HG03469 (cell line): Measurements from ENCODE around the gene RHBDD2.
A peak's percentile ranks its signal among the peaks of the same experiment; 100 is the strongest.
"Not testable (repeated sequence)": the region's sequence is repeated elsewhere in the genome, so short reads cannot be mapped to it uniquely, and the experiment has no call there.

Experiments
- ATAC-seq: cut with Tn5 transposase; IDR thresholded peaks from one replicate; pipeline ENCODE4 v1.9.1; 2021; ENCODE audit warnings: mild to moderate bottlenecking, moderate library complexity, moderate number of reproducible peaks; ENCODE audit not compliant: unreplicated experiment

Gene RHBDD2

DNA sequence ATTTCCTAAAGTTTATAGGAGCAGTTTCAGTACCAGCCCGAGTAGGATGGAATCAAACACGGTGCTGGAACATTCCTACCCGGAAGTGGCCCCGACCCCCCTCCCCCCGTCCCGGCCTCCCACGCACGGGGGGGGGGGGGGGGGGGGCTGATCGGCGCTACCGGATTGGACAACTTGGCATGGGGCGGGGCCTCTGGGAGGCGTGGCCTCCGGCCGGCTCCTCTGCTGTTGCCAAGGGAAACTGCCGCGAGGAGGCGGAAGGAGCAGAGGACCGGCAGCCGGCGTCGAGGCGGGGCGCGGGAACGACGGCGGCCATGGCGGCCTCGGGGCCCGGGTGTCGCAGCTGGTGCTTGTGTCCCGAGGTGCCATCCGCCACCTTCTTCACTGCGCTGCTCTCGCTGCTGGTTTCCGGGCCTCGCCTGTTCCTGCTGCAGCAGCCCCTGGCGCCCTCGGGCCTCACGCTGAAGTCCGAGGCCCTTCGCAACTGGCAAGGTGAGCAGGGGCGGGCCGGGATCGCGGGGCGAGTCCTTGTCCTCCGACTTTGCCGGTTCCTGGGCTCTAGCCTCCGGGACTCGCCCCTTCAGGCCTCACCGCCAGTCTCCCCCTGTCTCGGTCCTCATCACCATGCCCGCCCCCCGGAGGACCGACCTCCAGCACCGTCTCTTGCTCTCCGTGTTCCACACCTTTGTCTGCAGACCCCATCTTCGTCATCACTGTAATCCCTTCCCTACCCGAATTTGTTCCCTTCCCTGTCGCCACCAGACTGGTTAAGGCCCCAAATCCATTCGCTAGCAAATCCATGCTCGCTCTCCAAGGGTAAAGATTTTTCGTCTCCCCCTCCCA is at the start of gene RHBDD2:
Gene RHBDD2, plus strand, starts transcription at position 266 of the 843 bp plus-strand sequence. Its CDS starts 49 bp downstream, at position 315.
- peak; percentile 70 for ATAC-seq

DNA sequence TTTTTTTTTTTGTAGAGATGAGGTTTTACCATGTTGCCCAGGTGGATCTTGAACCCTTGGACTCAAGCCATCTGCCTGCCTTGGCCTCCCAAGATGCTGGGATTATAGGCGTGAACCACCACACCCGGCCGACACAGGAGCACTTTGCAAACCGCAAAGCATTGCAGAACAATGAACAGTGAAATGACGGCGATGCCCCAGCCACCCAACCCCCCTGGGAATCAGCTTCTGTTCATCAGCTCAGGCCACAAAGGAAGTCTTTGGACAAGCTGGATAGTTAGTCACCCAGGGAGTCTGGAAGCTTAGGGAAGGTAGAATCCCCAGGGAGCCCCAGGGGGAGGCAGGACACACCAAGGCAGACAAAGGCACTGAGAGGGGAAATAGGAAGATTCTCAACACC is 49.2 kb upstream of the RHBDD2 start:
- not testable (repeated sequence) for ATAC-seq

- ATAC-seq: no peak
These were observed 47.9 kb upstream of the RHBDD2 start for GRCh38 chr7:75830978-75831377.

GRCh38 chr7:75833662-75834061 is 45.2 kb upstream of the RHBDD2 start:
- not testable (repeated sequence) for ATAC-seq

- no peak for ATAC-seq
These were observed 43.0 kb upstream of the RHBDD2 start for GRCh38 chr7:75835688-75836285.

GRCh38 chr7:75836798-75837197 is 42.0 kb upstream of the RHBDD2 start:
- no peak for ATAC-seq

DNA sequence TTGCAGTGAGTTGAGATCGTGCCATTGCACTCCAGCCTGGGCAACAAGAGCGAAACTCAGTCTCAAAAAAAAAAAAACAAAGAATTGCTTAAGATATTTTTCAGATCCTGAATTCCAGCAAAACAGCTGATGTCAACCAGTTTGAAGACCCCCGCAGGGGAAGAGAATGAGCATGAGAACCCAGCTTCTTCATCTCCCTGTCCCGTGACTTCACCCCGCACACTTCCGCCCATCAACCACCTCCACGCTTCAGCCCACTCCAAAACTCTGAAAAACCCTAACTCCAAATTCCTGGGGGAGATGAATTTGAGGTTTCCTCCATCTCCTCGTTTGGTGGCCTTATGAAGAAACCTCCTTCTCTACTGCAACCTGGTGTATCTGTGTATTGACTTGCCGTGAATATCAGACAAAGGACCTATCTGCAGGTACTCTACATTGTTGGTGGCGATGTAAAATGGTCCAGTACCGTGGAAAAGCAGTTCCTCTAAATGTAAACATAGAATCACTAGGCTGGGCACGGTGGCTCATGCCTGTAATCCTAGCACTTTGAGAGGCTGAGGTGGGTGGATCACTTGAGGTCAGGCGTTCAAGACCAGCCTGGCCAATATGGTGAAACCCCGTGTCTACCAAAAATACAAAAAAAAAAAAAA is 40.4 kb upstream of the RHBDD2 start:
- ATAC-seq: not testable (repeated sequence)

DNA sequence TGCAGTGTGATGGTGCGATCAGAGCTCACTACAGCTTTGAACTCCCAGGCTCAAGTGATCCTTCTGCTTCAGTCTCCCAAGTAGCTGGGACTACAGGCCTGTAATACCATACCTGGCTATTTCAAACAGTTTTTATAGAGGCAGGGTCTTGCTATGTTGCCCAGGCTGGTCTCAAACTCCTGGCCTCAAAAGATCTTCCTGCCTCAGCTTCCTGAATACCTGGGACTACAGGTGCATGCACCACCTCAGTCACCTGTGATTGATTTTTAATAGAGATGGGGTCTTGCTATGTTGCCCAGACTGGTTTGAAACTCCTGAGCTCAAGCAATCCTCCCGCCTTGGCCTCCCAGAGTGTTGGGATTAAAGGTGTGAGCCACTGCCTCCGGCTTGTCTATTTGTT is 38.8 kb upstream of the RHBDD2 start:
- ATAC-seq: no peak

DNA sequence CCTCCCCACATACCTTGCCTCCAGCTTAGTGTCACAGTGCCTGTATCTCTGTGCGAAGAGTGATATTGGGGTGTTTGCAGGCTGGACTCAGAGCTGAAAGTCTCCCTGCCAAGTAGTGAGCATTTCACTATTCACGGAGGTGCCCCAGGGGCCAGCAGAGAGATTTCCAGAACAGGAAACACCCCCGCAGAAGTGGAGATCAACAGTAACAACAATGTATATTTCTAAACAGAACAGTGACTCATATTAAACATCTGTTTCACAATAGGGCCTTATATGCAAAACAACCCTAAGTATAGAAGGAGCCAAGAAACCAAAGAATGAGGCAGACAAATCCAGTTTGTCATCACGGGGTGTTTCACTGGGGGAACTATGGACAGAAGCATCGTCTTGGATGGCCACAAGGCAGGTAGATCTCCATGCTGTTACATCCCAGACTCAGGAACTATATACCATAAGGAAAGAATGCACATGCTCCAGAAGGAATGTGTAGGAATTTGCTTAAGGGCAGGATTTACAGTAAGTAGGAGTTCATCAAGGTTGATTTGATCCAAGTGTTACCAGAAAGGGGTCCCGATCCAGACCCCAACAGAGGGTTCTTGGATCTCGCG is 35.9 kb upstream of the RHBDD2 start:
- peak; percentile 92 for ATAC-seq

DNA sequence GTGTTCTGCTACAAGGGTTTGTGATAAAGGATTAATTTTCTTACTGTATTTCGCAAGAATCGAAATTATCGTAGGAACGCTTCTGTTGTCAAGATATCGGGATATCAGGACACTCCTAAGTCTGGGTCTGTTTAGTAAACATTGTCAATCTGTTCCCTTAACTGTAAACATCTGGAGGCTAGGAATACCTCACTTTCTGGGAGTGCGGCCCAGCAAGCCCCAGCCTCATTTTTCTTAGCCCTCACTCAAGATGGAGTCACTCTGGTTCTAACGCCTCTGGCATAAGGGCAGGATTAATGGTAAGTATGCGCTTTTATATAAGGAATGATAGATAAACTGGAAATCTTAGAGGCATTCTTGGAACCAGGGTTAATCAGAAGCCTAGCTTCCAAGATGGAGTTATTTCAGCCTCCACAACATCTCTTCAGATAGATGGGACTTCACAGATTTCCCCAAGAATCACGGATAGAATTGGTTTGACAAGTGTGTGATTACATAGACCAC is 35.2 kb upstream of the RHBDD2 start:
- no peak for ATAC-seq

- no peak for ATAC-seq
These were observed 34.7 kb upstream of the RHBDD2 start for GRCh38 chr7:75844158-75844557.

DNA sequence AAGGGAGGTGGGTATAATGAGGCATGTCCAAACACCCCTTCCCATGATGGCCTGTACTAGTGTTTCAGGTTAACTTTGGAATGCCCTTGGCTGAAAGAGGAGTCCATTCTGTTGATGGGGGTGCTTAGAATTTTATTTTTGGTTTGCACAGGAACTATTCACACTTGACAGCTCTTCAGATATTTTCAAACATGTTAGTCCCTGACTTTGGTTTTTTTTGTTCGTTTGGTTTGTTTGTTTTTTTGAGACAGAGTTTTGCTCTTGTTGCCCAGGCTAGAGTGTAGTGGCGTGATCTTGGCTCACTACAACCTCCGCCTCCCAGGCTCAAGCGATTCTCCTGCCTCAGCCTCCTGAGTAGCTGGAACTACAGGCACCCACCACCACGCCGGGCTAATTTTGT is 33.7 kb upstream of the RHBDD2 start:
- ATAC-seq: not testable (repeated sequence)

DNA sequence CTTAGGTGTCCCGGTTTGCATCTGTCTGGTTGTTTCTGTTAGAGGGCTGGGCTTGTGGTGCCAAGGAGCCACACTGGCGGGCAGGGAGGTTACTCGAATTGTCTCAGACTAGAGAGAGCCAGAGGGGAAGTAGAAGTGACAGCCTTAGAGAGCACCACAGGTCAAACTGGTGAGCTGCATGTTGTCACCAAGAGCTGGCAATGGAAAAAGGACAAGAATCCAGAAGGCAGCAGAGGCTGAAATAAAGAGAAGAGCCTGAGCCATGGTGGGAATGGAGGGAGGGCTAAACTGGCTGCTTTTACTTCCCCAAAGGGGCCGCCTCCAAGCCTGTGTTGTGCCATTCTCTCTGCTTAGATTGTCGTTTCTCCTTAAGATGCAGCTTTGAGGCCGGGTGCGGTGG is 31.1 kb upstream of the RHBDD2 start:
- no peak for ATAC-seq

DNA sequence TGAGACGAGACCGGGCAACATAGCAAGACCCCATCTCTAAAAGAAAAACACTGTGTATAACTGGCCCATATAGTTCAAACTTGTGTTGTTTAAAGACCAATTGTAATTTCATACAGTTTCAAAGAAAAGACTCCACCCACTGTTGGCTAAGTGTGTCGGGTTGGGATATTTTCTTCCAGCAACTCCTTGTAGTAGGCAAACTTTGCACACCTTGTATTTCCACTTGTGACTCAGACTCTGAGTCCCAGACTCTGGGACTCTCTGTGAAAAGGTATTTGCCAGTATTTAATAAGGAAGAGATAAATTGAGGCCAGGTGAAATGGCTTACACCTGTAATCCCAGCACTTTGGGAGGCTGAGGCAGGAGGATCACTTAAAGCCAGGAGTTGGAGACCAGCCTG is 29.3 kb upstream of the RHBDD2 start:
- no peak for ATAC-seq

DNA sequence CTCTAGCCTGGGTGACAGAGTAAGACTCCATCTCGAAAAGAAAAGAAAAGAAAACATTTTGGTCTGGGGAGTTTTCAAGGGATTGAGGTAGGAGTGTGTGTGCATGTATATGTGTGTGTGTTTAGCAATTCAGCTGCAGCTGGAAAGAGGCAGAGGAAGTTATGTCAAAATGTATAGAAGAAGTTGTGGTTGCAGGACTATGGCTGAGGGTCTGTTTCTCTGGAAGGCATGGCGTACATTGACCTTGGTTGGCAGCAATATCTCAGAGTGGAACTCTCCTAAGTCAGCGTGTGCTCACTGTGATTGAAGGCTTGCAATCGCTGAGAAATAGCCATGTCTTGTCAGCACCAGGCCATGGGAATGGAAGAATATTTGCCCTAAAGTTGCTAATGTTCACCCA is 28.6 kb upstream of the RHBDD2 start:
- ATAC-seq: no peak

- no peak for ATAC-seq
These were observed 24.6 kb upstream of the RHBDD2 start for GRCh38 chr7:75854233-75854632.

GRCh38 chr7:75854813-75855345 is 24.0 kb upstream of the RHBDD2 start:
- not testable (repeated sequence) for ATAC-seq

- no peak for ATAC-seq
These were observed 22.3 kb upstream of the RHBDD2 start for GRCh38 chr7:75856536-75856935.

GRCh38 chr7:75858410-75858809 is 20.4 kb upstream of the RHBDD2 start:
- ATAC-seq: no peak

GRCh38 chr7:75861636-75862035 is 17.2 kb upstream of the RHBDD2 start:
- no peak for ATAC-seq

DNA sequence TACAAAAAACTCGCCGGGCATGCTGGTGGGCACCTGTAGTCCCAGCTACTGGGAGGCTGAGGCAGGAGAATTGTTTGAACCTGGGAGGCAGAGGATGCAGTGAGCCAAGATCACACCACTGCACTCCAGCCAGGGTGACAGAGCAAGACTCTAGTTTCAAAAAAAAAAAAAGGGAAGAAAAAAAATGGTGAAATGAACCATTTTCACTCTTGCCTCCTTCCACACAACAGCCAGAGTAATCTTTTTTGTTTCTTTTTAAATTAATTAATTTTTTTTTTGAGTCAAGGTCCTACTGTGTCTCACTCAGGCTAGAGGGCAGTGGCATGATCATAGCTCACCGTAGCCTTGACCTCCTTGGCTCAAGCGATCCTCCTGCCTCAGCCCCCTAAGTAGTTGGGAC is 14.6 kb upstream of the RHBDD2 start:
- ATAC-seq: not testable (repeated sequence)
